Urinary bladder (tissue), 4 donors: Measurements from ENCODE around the gene NOL12. TPM values are rescaled to one million over a fixed set of nuclear protein-coding genes. Genes with fewer than 3 reads are reported as not detected.

Source experiments
- DNase-seq: peaks from one replicate; pipeline ENCODE4 v3.0.0-alpha.2; 2015; ENCODE audit errors: extremely low spot score
- H3K27ac ChIP-seq: one replicate; pipeline ENCODE4 v1.5.1; 2013; ENCODE audit warnings: low read depth, mild to moderate bottlenecking, moderate library complexity
- H3K36me3 ChIP-seq: one replicate; pipeline ENCODE4 v1.6.1; 2013; ENCODE audit warnings: mild to moderate bottlenecking, moderate library complexity; ENCODE audit not compliant: insufficient read depth
- H3K4me1 ChIP-seq: one replicate; pipeline ENCODE4 v1.6.1; 2013; ENCODE audit warnings: mild to moderate bottlenecking, moderate library complexity; ENCODE audit not compliant: insufficient read depth
- H3K4me3 ChIP-seq: one replicate; pipeline ENCODE4 v1.5.1; 2013; ENCODE audit warnings: low read depth, low read length
- WGBS: extraction: QIAGEN DNeasy Blood & Tissue Kit; methylation state at CpG from one replicate; pipeline ENCODE4 v1.1.7; 2013; 5-methylcytosine and 5-hydroxymethylcytosine counted together
- polyA plus RNA-seq: library from polyadenylated mRNA; stranded (reverse); fragments of 200-250 nt; gene quantifications from one replicate; pipeline ENCODE4 v1.2.3, GENCODE V29; 2013
- total RNA-seq: library from RNA; depleted of rRNA; stranded (reverse); fragments of >200 nt; gene quantifications from one replicate; pipeline ENCODE4 v1.2.3, GENCODE V29; 2014
- donor health status: healthy with polysubstance abuse.
- donor health status: healthy.

The NOL12 gene
- 8.7 TPM for total RNA-seq
- 17.9 TPM for polyA plus RNA-seq

GRCh38 chr22:37686002-37686982, at the start of gene NOL12:
TSS of gene NOL12 (plus strand) at chr22:37686343. CDS start at chr22:37686393, 50 bp downstream.
- WGBS, result 2% methylated on average over 62 of the region's 62 CpGs
- H3K27ac ChIP-seq, result peak within 1 kb of the TSS; percentile 71
- H3K4me1 ChIP-seq, result no peaks in the 10 kb centered on the region
- peak; percentile 78 for DNase-seq
- peak within 1 kb of the TSS; percentile 70 for H3K4me3 ChIP-seq
- H3K36me3 ChIP-seq, result no peaks in the 10 kb centered on the region

- Histone ChIP-seq H3K27ac (no peak overlapping the region), H3K4me1 (no peaks in the 10 kb centered on the region), H3K36me3 (no peaks in the 10 kb centered on the region), H3K4me3 (no peak overlapping the region)
- 69% methylated on average over 3 of the region's 3 CpGs for WGBS
- no peak for DNase-seq
Observed at GRCh38 chr22:37636949-37637273, 49.2 kb upstream of the NOL12 start.

- H3K4me3 ChIP-seq, result peak overlapping the region; percentile 67
- no peaks in the 10 kb centered on the region for H3K36me3 ChIP-seq
- no peak for DNase-seq
- no peaks in the 10 kb centered on the region for H3K4me1 ChIP-seq
- 59% methylated on average over 11 of the region's 11 CpGs for WGBS
- peak overlapping the region; percentile 81 for H3K27ac ChIP-seq
Observed at GRCh38 chr22:37638391-37639069, 47.6 kb upstream of the NOL12 start.

GRCh38 chr22:37639070-37639760, 46.9 kb upstream of the NOL12 start, which contains the start of gene SH3BP1:
TSS of gene SH3BP1 (plus strand) at chr22:37639669. CDS start at chr22:37639788, 119 bp downstream.
- Histone ChIP-seq H3K4me3 (peak within 1 kb of the TSS; percentile 67), H3K4me1 (no peaks in the 10 kb centered on the region), H3K36me3 (no peaks in the 10 kb centered on the region), H3K27ac (peak within 1 kb of the TSS; percentile 81)
- peak; percentile 37 for DNase-seq
- 5% methylated on average over 57 of the region's 57 CpGs for WGBS

GRCh38 chr22:37639771-37640590, 46.2 kb upstream of the NOL12 start:
- peak overlapping the region; percentile 81 for H3K27ac ChIP-seq
- no peak for DNase-seq
- 6% methylated on average over 27 of the region's 27 CpGs for WGBS
- H3K4me1 ChIP-seq, result no peaks in the 10 kb centered on the region
- H3K36me3 ChIP-seq, result no peaks in the 10 kb centered on the region
- H3K4me3 ChIP-seq, result peak overlapping the region; percentile 67

GRCh38 chr22:37640591-37641560, 45.3 kb upstream of the NOL12 start:
- WGBS, result 71% methylated on average over 24 of the region's 24 CpGs

GRCh38 chr22:37641561-37641949, 44.6 kb upstream of the NOL12 start:
- Histone ChIP-seq H3K4me1 (no peaks in the 10 kb centered on the region), H3K36me3 (no peaks in the 10 kb centered on the region), H3K27ac (peak overlapping the region; percentile 76), H3K4me3 (no peak overlapping the region)
- 89% methylated on average over 5 of the region's 5 CpGs for WGBS
- no peak for DNase-seq

More at GRCh38 chr22:37640591-37641560, 45.3 kb upstream of the NOL12 start:
- peak overlapping the region; percentile 76 for H3K27ac ChIP-seq
- DNase-seq, result no peak
- no peaks in the 10 kb centered on the region for H3K36me3 ChIP-seq
- peak overlapping the region; percentile 67 for H3K4me3 ChIP-seq
- H3K4me1 ChIP-seq, result no peaks in the 10 kb centered on the region

- peak; percentile 48 for DNase-seq
- H3K27ac ChIP-seq, result no peak overlapping the region
- H3K36me3 ChIP-seq, result no peaks in the 10 kb centered on the region
- no peaks in the 10 kb centered on the region for H3K4me1 ChIP-seq
- WGBS, result 28% methylated on average over 9 of the region's 9 CpGs
- H3K4me3 ChIP-seq, result no peak overlapping the region
Observed at GRCh38 chr22:37643225-37643847, 42.8 kb upstream of the NOL12 start.

- no peak for DNase-seq
- Histone ChIP-seq H3K4me3 (no peak overlapping the region), H3K4me1 (no peaks in the 10 kb centered on the region), H3K27ac (no peak overlapping the region), H3K36me3 (peaks cover 2% of the 10 kb centered on the region)
- WGBS, result 96% methylated on average over 9 of the region's 9 CpGs
Observed at GRCh38 chr22:37647317-37647716, 38.8 kb upstream of the NOL12 start.

- Histone ChIP-seq H3K27ac (no peak overlapping the region), H3K4me3 (no peak overlapping the region), H3K36me3 (peaks cover 2% of the 10 kb centered on the region), H3K4me1 (no peaks in the 10 kb centered on the region)
- DNase-seq, result no peak
- WGBS, result 84% methylated on average over 9 of the region's 9 CpGs
Observed at GRCh38 chr22:37647928-37648327, 38.2 kb upstream of the NOL12 start.

GRCh38 chr22:37650463-37651136, 35.5 kb upstream of the NOL12 start:
- 96% methylated on average over 17 of the region's 17 CpGs for WGBS
- Histone ChIP-seq H3K36me3 (peaks cover 2% of the 10 kb centered on the region), H3K27ac (no peak overlapping the region), H3K4me3 (no peak overlapping the region), H3K4me1 (no peaks in the 10 kb centered on the region)
- DNase-seq, result no peak
